Mesenchymal stem cell (in vitro differentiated cells and primary cell): ENCODE results near the gene SPNS2.

Experiments used
- DNase-seq: peaks from one replicate; pipeline ENCODE4 v3.0.0-alpha.2; 2013
- H2AFZ ChIP-seq: one replicate; pipeline ENCODE4 v1.6.1; 2013; ENCODE audit warnings: low read depth, mild to moderate bottlenecking, control low read depth, inconsistent platforms, low read length, moderate library complexity
- H2AK5ac ChIP-seq: 2 replicates; pipeline ENCODE4 v1.6.1; 2013; ENCODE audit warnings: low read length, moderate library complexity, mild to moderate bottlenecking, inconsistent platforms; ENCODE audit not compliant: severe bottlenecking
- H2BK120ac ChIP-seq: one replicate; pipeline ENCODE4 v1.6.1; 2013; ENCODE audit warnings: low read depth, mild to moderate bottlenecking, inconsistent platforms, low read length, moderate library complexity
- H2BK12ac ChIP-seq, 2 experiments: one replicate each; pipeline ENCODE4 v1.6.1; 2013; ENCODE audit warnings: inconsistent platforms in 2 of 2, low read length in 2 of 2, mild to moderate bottlenecking in 2 of 2, moderate library complexity in 2 of 2, control low read depth in 1 of 2
- H2BK15ac ChIP-seq: one replicate; pipeline ENCODE4 v1.6.1; 2013; ENCODE audit warnings: mild to moderate bottlenecking, low read depth, inconsistent platforms; ENCODE audit not compliant: poor library complexity, severe bottlenecking
- H2BK5ac ChIP-seq: 2 replicates; pipeline ENCODE4 v1.6.1; 2013; ENCODE audit warnings: low read depth, mild to moderate bottlenecking, low read length, control low read depth, inconsistent platforms; ENCODE audit not compliant: poor library complexity, severe bottlenecking
- H3K14ac ChIP-seq, 2 experiments: one replicate each; pipeline ENCODE4 v1.6.1; 2013; ENCODE audit warnings: inconsistent platforms in 2 of 2, low read length in 2 of 2, control low read depth in 1 of 2, mild to moderate bottlenecking in 1 of 2, moderate library complexity in 1 of 2
- H3K18ac ChIP-seq, 2 experiments: one replicate each; pipeline ENCODE4 v1.6.1; 2013; ENCODE audit warnings: inconsistent platforms in 2 of 2, low read length in 2 of 2, control low read depth in 1 of 2, low read depth in 1 of 2, mild to moderate bottlenecking in 1 of 2
- H3K23ac ChIP-seq, 2 experiments: one replicate each; pipeline ENCODE4 v1.6.1; 2013; ENCODE audit warnings: inconsistent platforms in 2 of 2, low read length in 2 of 2, mild to moderate bottlenecking in 2 of 2, moderate library complexity in 2 of 2, control low read depth in 1 of 2
- H3K27ac ChIP-seq: 2 replicates; pipeline ENCODE4 v1.5.1; 2013; ENCODE audit warnings: mild to moderate bottlenecking, moderate library complexity, low read length, control low read depth, inconsistent platforms; ENCODE audit not compliant: poor library complexity, severe bottlenecking
- H3K27me3 ChIP-seq, 2 experiments: 2 replicates each; pipeline versions ENCODE4 v1.6.1 to v1.7.0; 2013; ENCODE audit warnings: low read length in 2 of 2, mild to moderate bottlenecking in 2 of 2, moderate library complexity in 2 of 2, control low read depth in 1 of 2, inconsistent platforms in 1 of 2; ENCODE audit not compliant: control insufficient read depth in 1 of 2, insufficient read depth in 1 of 2
- H3K36me3 ChIP-seq, 2 experiments: 2 replicates each; pipeline versions ENCODE4 v1.6.1 to v1.7.0; 2013; ENCODE audit warnings: low read length in 2 of 2, control low read depth in 1 of 2, inconsistent platforms in 1 of 2, low read depth in 1 of 2, mild to moderate bottlenecking in 1 of 2; ENCODE audit not compliant: insufficient read depth in 2 of 2, control insufficient read depth in 1 of 2
- H3K4ac ChIP-seq, 2 experiments: one replicate each; pipeline ENCODE4 v1.6.1; 2013; ENCODE audit warnings: inconsistent platforms in 2 of 2, low read length in 2 of 2, mild to moderate bottlenecking in 2 of 2, moderate library complexity in 2 of 2, control low read depth in 1 of 2, low read depth in 1 of 2
- H3K4me1 ChIP-seq: 2 replicates; pipeline ENCODE4 v1.6.1; 2013; ENCODE audit warnings: low read depth, low read length, control low read depth; ENCODE audit not compliant: control insufficient read depth, insufficient read depth
- H3K4me2 ChIP-seq: 2 replicates; pipeline ENCODE4 v1.6.1; 2013; ENCODE audit warnings: low read length, mild to moderate bottlenecking, inconsistent platforms; ENCODE audit not compliant: poor library complexity, severe bottlenecking
- H3K4me3 ChIP-seq, 2 experiments: 2 replicates each; pipeline versions ENCODE4 v1.5.1 to v1.7.0; 2013; ENCODE audit warnings: low read length in 2 of 2, mild to moderate bottlenecking in 2 of 2, control low read depth in 1 of 2, low read depth in 1 of 2; ENCODE audit not compliant: insufficient read depth in 1 of 2
- H3K79me1 ChIP-seq: replicated peaks from 2 replicates; pipeline ENCODE4 v1.6.1; 2013; ENCODE audit warnings: mild to moderate bottlenecking, control low read depth, low read length, inconsistent platforms; ENCODE audit not compliant: poor library complexity, severe bottlenecking
- H3K9ac ChIP-seq: 2 replicates; pipeline ENCODE4 v1.7.0; 2013; ENCODE audit warnings: mild to moderate bottlenecking, low read length, moderate library complexity
- H3K9me3 ChIP-seq: 2 replicates; pipeline ENCODE4 v1.7.0; 2013; ENCODE audit warnings: mild to moderate bottlenecking, low read length; ENCODE audit not compliant: control insufficient read depth
- H4K8ac ChIP-seq: one replicate; pipeline ENCODE4 v1.6.1; 2013; ENCODE audit warnings: inconsistent platforms, mild to moderate bottlenecking, low read length, moderate library complexity
- H4K91ac ChIP-seq: one replicate; pipeline ENCODE4 v1.6.1; 2013; ENCODE audit warnings: mild to moderate bottlenecking, low read length, inconsistent platforms
- WGBS: methylation state at CpG from one replicate; pipeline ENCODE4 v1.1.7; 2013; ENCODE audit warnings: mixed read lengths; 5-methylcytosine and 5-hydroxymethylcytosine counted together

The SPNS2 gene

DNA sequence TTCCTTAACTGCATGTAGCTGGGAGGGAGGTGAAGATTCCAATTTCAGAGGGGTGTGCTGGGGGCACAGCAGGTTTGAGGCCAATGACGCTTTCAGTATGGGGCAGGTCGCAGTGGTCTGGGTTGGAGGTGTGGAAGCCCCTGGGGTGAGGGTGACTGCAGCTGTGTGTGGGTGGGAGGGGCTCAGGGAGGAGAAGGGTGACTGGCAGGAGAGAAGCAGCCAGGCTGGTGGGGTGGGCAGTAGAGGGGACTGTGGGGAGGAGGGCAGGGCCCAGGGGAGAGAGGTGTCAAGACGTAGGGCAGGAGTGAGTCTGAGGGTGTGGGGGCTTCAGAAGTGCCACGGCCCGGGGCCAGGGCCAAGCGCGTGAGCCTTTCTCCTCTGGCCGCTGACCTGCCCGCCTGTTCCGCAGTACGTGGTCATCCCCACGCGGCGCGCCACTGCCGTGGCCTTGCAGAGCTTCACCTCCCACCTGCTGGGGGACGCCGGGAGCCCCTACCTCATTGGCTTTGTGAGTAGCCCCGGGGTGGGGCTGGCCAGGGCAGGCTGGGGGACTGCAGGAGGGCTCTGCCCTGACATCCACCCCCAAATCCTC lies 37.1 kb downstream of the SPNS2 start:
- H3K27me3 ChIP-seq: peaks cover 0 to 12% of the 10 kb centered on the region in 2 experiments
- no peak overlapping the region for H2BK15ac ChIP-seq
- no peak for DNase-seq
- peak overlapping the region; percentile 94 for H4K8ac ChIP-seq
- H3K9ac ChIP-seq: no peak overlapping the region
- peaks cover 22 to 65% of the 10 kb centered on the region in 2 experiments for H3K36me3 ChIP-seq
- H3K27ac ChIP-seq: no peak overlapping the region
- H3K79me1 ChIP-seq: no peaks in the 10 kb centered on the region
- no peak overlapping the region for H3K14ac ChIP-seq
- H2AK5ac ChIP-seq: no peak overlapping the region
- no peak overlapping the region for H3K4me2 ChIP-seq
- no peaks in the 10 kb centered on the region for H3K9me3 ChIP-seq
- WGBS: 35% methylated on average over 17 of the region's 19 CpGs
- H4K91ac ChIP-seq: no peak overlapping the region
- peak overlapping the region in 1 of 2 experiments; percentile 49 for H3K4me3 ChIP-seq
- H2BK5ac ChIP-seq: no peak overlapping the region
- peak overlapping the region in 1 of 2 experiments; percentile 40 for H3K18ac ChIP-seq
- H3K4me1 ChIP-seq: peaks cover 27% of the 10 kb centered on the region
- no peak overlapping the region for H2BK120ac ChIP-seq
- H2AFZ ChIP-seq: no peak overlapping the region
- no peak overlapping the region for H3K23ac ChIP-seq
- no peak overlapping the region for H3K4ac ChIP-seq
- H2BK12ac ChIP-seq: no peak overlapping the region

DNA sequence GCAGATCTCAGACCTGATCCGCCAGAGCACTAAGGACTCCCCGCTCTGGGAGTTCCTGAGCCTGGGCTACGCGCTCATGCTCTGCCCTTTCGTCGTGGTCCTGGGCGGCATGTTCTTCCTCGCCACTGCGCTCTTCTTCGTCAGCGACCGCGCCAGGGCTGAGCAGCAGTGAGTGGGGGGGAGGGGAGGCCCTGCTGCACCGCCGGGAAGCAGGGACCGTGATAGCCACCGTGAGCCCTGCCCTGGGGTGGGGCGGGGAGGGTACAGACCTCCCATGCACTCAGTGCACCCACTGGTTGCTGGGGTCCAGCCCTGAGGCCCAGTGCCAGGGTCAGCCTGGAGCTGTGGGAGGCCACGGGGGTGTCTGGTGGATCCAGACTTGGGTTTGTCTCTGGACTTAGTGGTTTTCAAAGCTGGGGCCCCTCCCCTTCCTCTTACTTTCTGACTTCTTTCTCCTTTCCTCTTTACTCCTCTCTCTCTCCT lies 37.6 kb downstream of the SPNS2 start:
- Histone ChIP-seq H4K91ac (peak overlapping the region; percentile 14), H2AK5ac (no peak overlapping the region), H3K36me3 (peaks cover 27 to 65% of the 10 kb centered on the region in 2 experiments), H3K27me3 (peaks cover 0 to 8% of the 10 kb centered on the region in 2 experiments), H2AFZ (no peak overlapping the region), H3K4ac (no peak overlapping the region), H2BK15ac (no peak overlapping the region), H2BK120ac (no peak overlapping the region), H3K9ac (peak overlapping the region; percentile 57), H3K18ac (peak overlapping the region in 1 of 2 experiments; percentile 40), H2BK5ac (no peak overlapping the region), H3K23ac (no peak overlapping the region), H3K4me2 (peak overlapping the region; percentile 30), H3K79me1 (no peaks in the 10 kb centered on the region), H3K27ac (no peak overlapping the region), H3K9me3 (no peaks in the 10 kb centered on the region), H3K4me1 (peaks cover 26% of the 10 kb centered on the region), H3K4me3 (peak overlapping the region in 1 of 2 experiments; percentile 49), H3K14ac (peak overlapping the region in 1 of 2 experiments; percentile 13), H4K8ac (peak overlapping the region; percentile 94), H2BK12ac (no peak overlapping the region)
- WGBS: 14% methylated on average over 15 of the region's 19 CpGs
- DNase-seq: peak; percentile 30

DNA sequence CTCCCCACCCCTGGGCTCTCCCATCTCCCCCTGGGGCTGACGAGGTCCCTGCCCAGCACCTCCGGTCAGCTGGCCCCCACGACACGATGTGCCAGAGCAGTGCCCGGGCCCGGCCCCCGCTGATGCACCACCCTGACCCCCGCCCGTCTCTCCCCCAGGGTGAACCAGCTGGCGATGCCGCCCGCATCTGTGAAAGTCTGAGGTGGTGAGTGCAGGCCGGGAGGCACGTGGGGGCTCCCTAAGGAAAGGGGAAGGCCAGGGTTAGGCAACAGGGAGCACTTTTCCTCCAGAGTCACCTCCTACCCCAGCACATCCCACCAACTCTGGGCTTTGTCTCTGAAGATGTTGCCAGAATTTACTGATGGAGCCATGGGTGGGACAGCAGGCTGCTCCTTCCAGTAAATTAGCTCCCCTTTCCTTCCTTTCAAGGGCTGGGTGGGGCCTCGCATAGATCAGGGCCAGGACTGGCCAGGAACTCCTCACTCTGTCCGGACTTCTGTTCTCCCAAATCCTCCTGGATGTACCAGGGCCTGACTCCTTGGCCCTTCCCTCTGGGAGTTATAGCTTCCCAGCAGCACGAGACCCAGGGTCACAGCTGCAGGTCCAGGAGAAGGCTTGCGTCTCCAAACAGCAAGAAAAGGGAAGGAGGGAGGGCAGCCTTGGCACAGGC lies 38.2 kb downstream of the SPNS2 start:
- peak overlapping the region; percentile 47 for H4K8ac ChIP-seq
- H2BK12ac ChIP-seq: no peak overlapping the region
- H3K4me2 ChIP-seq: no peak overlapping the region
- peak overlapping the region in 1 of 2 experiments; percentile 6 for H3K14ac ChIP-seq
- no peak overlapping the region for H3K23ac ChIP-seq
- no peak overlapping the region for H3K18ac ChIP-seq
- peaks cover 0 to 5% of the 10 kb centered on the region in 2 experiments for H3K27me3 ChIP-seq
- peak overlapping the region; percentile 9 for H4K91ac ChIP-seq
- H2BK15ac ChIP-seq: no peak overlapping the region
- peak overlapping the region; percentile 57 for H3K9ac ChIP-seq
- DNase-seq: peak; percentile 47
- H3K4me1 ChIP-seq: peaks cover 26% of the 10 kb centered on the region
- H3K4me3 ChIP-seq: peak overlapping the region in 1 of 2 experiments; percentile 49
- H3K27ac ChIP-seq: no peak overlapping the region
- H3K36me3 ChIP-seq: peaks cover 33 to 69% of the 10 kb centered on the region in 2 experiments
- no peaks in the 10 kb centered on the region for H3K79me1 ChIP-seq
- no peak overlapping the region for H3K4ac ChIP-seq
- no peak overlapping the region for H2BK5ac ChIP-seq
- H2AFZ ChIP-seq: no peak overlapping the region
- no peak overlapping the region for H2BK120ac ChIP-seq
- H2AK5ac ChIP-seq: no peak overlapping the region
- H3K9me3 ChIP-seq: no peaks in the 10 kb centered on the region
- 63% methylated on average over 12 of the region's 18 CpGs for WGBS

DNA sequence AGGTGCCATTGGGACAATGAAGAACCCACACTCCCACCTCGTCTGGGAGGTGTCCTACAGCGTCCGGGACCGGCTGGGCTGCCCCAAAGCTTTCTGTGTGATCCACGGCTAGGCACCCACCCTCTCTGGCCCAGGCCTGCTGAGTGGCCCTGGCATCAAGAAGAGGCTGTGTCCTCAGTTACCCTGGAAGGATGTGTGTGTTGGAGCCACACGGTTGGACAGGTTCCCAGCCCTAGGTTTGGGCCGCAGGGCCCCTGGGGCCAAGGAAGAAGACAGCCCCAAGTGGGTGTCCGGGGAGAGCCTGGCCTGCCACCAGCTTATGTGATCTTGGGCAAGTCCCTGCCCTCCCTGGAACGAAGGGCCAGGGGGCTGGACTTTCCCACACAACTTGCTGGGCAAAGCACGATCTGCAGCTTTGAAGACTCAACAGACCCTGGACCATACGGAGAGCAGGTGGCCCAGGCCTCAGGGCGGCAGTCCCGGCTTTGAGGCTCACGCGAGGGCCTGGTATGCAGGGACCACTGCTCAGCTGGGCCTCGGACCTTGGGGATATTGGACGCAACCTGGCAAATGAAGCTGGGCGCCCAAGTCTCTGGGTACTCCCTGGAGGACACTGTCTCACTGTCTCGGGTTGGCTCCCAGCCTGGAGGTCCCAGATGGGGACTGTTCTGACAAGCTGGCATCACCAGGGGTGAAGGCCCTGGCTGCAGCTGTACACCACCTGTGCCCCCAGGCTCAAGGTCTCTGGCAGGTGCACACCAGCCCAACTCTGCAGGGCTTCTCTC lies 39.0 kb downstream of the SPNS2 start:
- Histone ChIP-seq H2BK120ac (no peak overlapping the region), H3K9ac (peak overlapping the region; percentile 57)
- WGBS: 97% methylated on average over 19 of the region's 19 CpGs

More for the DNA sequence above, 39.0 kb downstream of the SPNS2 start:
- no peak overlapping the region for H3K4me2 ChIP-seq
- H3K4ac ChIP-seq: no peak overlapping the region
- peak overlapping the region in 1 of 2 experiments; percentile 49 for H3K4me3 ChIP-seq
- no peaks in the 10 kb centered on the region for H3K79me1 ChIP-seq
- H3K14ac ChIP-seq: no peak overlapping the region
- no peak overlapping the region for H2AK5ac ChIP-seq
- H2BK15ac ChIP-seq: no peak overlapping the region
- DNase-seq: no peak
- H3K9me3 ChIP-seq: no peaks in the 10 kb centered on the region
- peaks cover 40 to 73% of the 10 kb centered on the region in 2 experiments for H3K36me3 ChIP-seq
- no peak overlapping the region for H3K18ac ChIP-seq
- no peak overlapping the region for H2BK12ac ChIP-seq
- H2BK5ac ChIP-seq: no peak overlapping the region
- H2AFZ ChIP-seq: no peak overlapping the region
- peaks cover 26% of the 10 kb centered on the region for H3K4me1 ChIP-seq
- no peak overlapping the region for H4K8ac ChIP-seq
- no peak overlapping the region for H3K23ac ChIP-seq
- H3K27me3 ChIP-seq: no peaks in the 10 kb centered on the region
- H3K27ac ChIP-seq: no peak overlapping the region
- no peak overlapping the region for H4K91ac ChIP-seq
